IMR-90 (cell line): ENCODE results near the gene CCP110. TPM values are rescaled to one million over a fixed set of nuclear protein-coding genes. Genes with fewer than 3 reads are reported as not detected.

ENCODE experiments used
- ATAC-seq: fragments of 200-7000 bp; cut with Tn5 transposase; 2 replicates; pipeline ENCODE4 v1.9.1; 2020; ENCODE audit warnings: low read depth, mild to moderate bottlenecking, moderate library complexity
- BruUV-seq: library from RNA; stranded (reverse); fragments of 400-500 nt; replicated peaks from 2 replicates; lab custom pipeline; 2021; lab: Mats Ljungman, UMichigan
- CTCF ChIA-PET: fragments of 300-600 bp; formaldehyde crosslinking; extraction: SDS; loops from one replicate; lab custom pipeline; 2021; ENCODE audit warnings: antibody characterized with exemption; lab: Yijun Ruan, JAX
- POLR2A ChIA-PET: fragments of 300-600 bp; sonication (Branson Sonifier 250); formaldehyde crosslinking; loops from one replicate; lab custom pipeline; 2022; ENCODE audit warnings: antibody characterized with exemption; ENCODE audit not compliant: unreplicated experiment; lab: Charles Lee
- DNase-seq: peaks from one replicate; pipeline ENCODE4 v3.0.0; 2013
- H2AFZ ChIP-seq: replicated peaks from 2 replicates; pipeline ENCODE3; 2013; ENCODE audit warnings: low read length, mild to moderate bottlenecking; ENCODE audit not compliant: poor library complexity
- H2AK5ac ChIP-seq: 2 replicates; pipeline ENCODE4 v1.6.1; 2013; ENCODE audit warnings: low read depth, low read length, inconsistent platforms
- H2AK9ac ChIP-seq: replicated peaks from 2 replicates; pipeline ENCODE3; 2013; ENCODE audit warnings: mild to moderate bottlenecking, low read depth, low read length, moderate library complexity; ENCODE audit not compliant: poor library complexity
- H2BK120ac ChIP-seq: 2 replicates; pipeline ENCODE4 v1.6.1; 2013; ENCODE audit warnings: low read depth, low read length, inconsistent platforms
- H2BK15ac ChIP-seq: 3 replicates; pipeline ENCODE4 v1.6.1; 2013; ENCODE audit warnings: low read depth, low read length, inconsistent platforms
- H2BK20ac ChIP-seq: 2 replicates; pipeline ENCODE4 v1.6.1; 2013; ENCODE audit warnings: low read depth, mild to moderate bottlenecking, inconsistent platforms, low read length, moderate library complexity
- H2BK5ac ChIP-seq: 2 replicates; pipeline ENCODE4 v1.6.1; 2013; ENCODE audit warnings: mild to moderate bottlenecking, low read depth, low read length, inconsistent platforms; ENCODE audit not compliant: poor library complexity, severe bottlenecking
- H3K14ac ChIP-seq: replicated peaks from 2 replicates; pipeline ENCODE4 v1.6.1; 2013; ENCODE audit warnings: low read depth, low read length, inconsistent platforms
- H3K18ac ChIP-seq: 2 replicates; pipeline ENCODE4 v1.6.1; 2013; ENCODE audit warnings: low read depth, low read length, control low read depth
- H3K23ac ChIP-seq: 2 replicates; pipeline ENCODE4 v1.6.1; 2013; ENCODE audit warnings: low read depth, low read length, inconsistent platforms
- H3K27ac ChIP-seq: 2 replicates; pipeline ENCODE4 v1.5.1; 2013; ENCODE audit warnings: mild to moderate bottlenecking, control low read depth, low read length; ENCODE audit not compliant: insufficient read depth
- H3K27me3 ChIP-seq: 2 replicates; pipeline ENCODE4 v1.6.1; 2013; ENCODE audit warnings: low read length; ENCODE audit not compliant: control insufficient read depth, insufficient read depth
- H3K36me3 ChIP-seq: 2 replicates; pipeline ENCODE4 v1.6.1; 2013; ENCODE audit warnings: low read length, mixed read lengths; ENCODE audit not compliant: control insufficient read depth, insufficient read depth
- H3K4ac ChIP-seq: 2 replicates; pipeline ENCODE4 v1.6.1; 2013; ENCODE audit warnings: low read depth, low read length, inconsistent platforms
- H3K4me1 ChIP-seq: 2 replicates; pipeline ENCODE4 v1.6.1; 2013; ENCODE audit warnings: low read length, mixed read lengths; ENCODE audit not compliant: control insufficient read depth, insufficient read depth
- H3K4me2 ChIP-seq: 2 replicates; pipeline ENCODE4 v1.6.1; 2013; ENCODE audit warnings: low read depth, mild to moderate bottlenecking, control low read depth, low read length, moderate library complexity
- H3K4me3 ChIP-seq: 2 replicates; pipeline ENCODE4 v1.5.1; 2013; ENCODE audit warnings: low read depth, mild to moderate bottlenecking, control low read depth, low read length, moderate library complexity; ENCODE audit not compliant: insufficient read depth
- H3K56ac ChIP-seq: 2 replicates; pipeline ENCODE4 v1.6.1; 2013; ENCODE audit warnings: low read length, inconsistent platforms; ENCODE audit not compliant: insufficient read depth; ENCODE audit errors: extremely low read depth
- H3K79me1 ChIP-seq, 2 experiments: 2 replicates each; pipeline ENCODE4 v1.6.1; 2013; ENCODE audit warnings: low read length in 2 of 2, inconsistent platforms in 1 of 2, low read depth in 1 of 2
- H3K9ac ChIP-seq: 2 replicates; pipeline ENCODE4 v1.6.1; 2013; ENCODE audit warnings: low read depth, low read length, control low read depth
- H3K9me1 ChIP-seq: 2 replicates; pipeline ENCODE4 v1.6.1; 2013; ENCODE audit warnings: low read length, inconsistent platforms; ENCODE audit not compliant: insufficient read depth
- H3K9me3 ChIP-seq: 2 replicates; pipeline ENCODE4 v1.6.1; 2013; ENCODE audit warnings: low read length; ENCODE audit not compliant: control insufficient read depth, insufficient read depth
- H4K20me1 ChIP-seq: 2 replicates; pipeline ENCODE4 v1.6.1; 2013; ENCODE audit warnings: low read length, inconsistent platforms; ENCODE audit not compliant: insufficient read depth
- H4K5ac ChIP-seq: 2 replicates; pipeline ENCODE4 v1.6.1; 2013; ENCODE audit warnings: mild to moderate bottlenecking, low read depth, low read length, control low read depth
- H4K8ac ChIP-seq, 2 experiments: 2 replicates each; pipeline ENCODE4 v1.6.1; 2013; ENCODE audit warnings: low read depth in 2 of 2, low read length in 2 of 2, control low read depth in 1 of 2, inconsistent platforms in 1 of 2
- H4K91ac ChIP-seq: 2 replicates; pipeline ENCODE4 v1.6.1; 2013; ENCODE audit warnings: low read depth, low read length, inconsistent platforms; ENCODE audit not compliant: insufficient read depth
- BHLHE40 ChIP-seq: fragments of 150-350 bp; IDR thresholded peaks from 2 replicates; pipeline ENCODE4 v1.6.1; 2016; ENCODE audit warnings: mild to moderate bottlenecking, low read depth, low read length
- CEBPB ChIP-seq: IDR thresholded peaks from 2 replicates; pipeline ENCODE4 v1.6.1; 2012; ENCODE audit warnings: low read depth, low read length, improper control_type of control experiment
- CHD1 ChIP-seq: IDR thresholded peaks from 2 replicates; pipeline ENCODE4 v1.6.1; 2012; ENCODE audit warnings: low read depth, low read length, improper control_type of control experiment
- ELK1 ChIP-seq: fragments of 150-350 bp; IDR thresholded peaks from 2 replicates; pipeline ENCODE4 v1.6.1; 2016; ENCODE audit warnings: low read depth, mild to moderate bottlenecking, low read length, moderate library complexity, borderline replicate concordance
- FOS ChIP-seq: fragments of 150-350 bp; IDR thresholded peaks from 2 replicates; pipeline ENCODE4 v1.6.1; 2016; ENCODE audit warnings: low read depth, low read length
- MAFK ChIP-seq: IDR thresholded peaks from 2 replicates; pipeline ENCODE4 v1.6.1; 2012; ENCODE audit warnings: low read depth, low read length, improper control_type of control experiment
- MAZ ChIP-seq: IDR thresholded peaks from 2 replicates; pipeline ENCODE4 v1.6.1; 2012; ENCODE audit warnings: low read depth, mild to moderate bottlenecking, low read length, improper control_type of control experiment, moderate library complexity, borderline replicate concordance
- MXI1 ChIP-seq: IDR thresholded peaks from 2 replicates; pipeline ENCODE4 v1.6.1; 2012; ENCODE audit warnings: low read depth, mild to moderate bottlenecking, low read length, moderate library complexity, borderline replicate concordance
- NFE2L2 ChIP-seq: fragments of 150-350 bp; IDR thresholded peaks from 2 replicates; pipeline ENCODE4 v1.6.1; 2016; ENCODE audit warnings: low read depth, mild to moderate bottlenecking, low read length
- RAD21 ChIP-seq: IDR thresholded peaks from 2 replicates; pipeline ENCODE4 v1.6.1; 2012; ENCODE audit warnings: low read length, improper control_type of control experiment
- RCOR1 ChIP-seq: IDR thresholded peaks from 2 replicates; pipeline ENCODE4 v1.6.1; 2012; ENCODE audit warnings: mild to moderate bottlenecking, low read length, improper control_type of control experiment; ENCODE audit not compliant: insufficient replicate concordance
- RFX5 ChIP-seq: IDR thresholded peaks from 2 replicates; pipeline ENCODE4 v1.8.0; 2012; ENCODE audit warnings: low read depth, mild to moderate bottlenecking, low read length, moderate library complexity
- SMC3 ChIP-seq: fragments of 150-350 bp; IDR thresholded peaks from 2 replicates; pipeline ENCODE4 v1.6.1; 2016; ENCODE audit warnings: low read depth, mild to moderate bottlenecking, antibody characterized with exemption, low read length, moderate library complexity
- USF2 ChIP-seq: fragments of 150-350 bp; IDR thresholded peaks from 2 replicates; pipeline ENCODE4 v1.6.1; 2017; ENCODE audit warnings: mild to moderate bottlenecking, antibody characterized with exemption, low read length, low read depth
- WGBS, 2 experiments: methylation state at CpG; one replicate each; pipeline versions ENCODE4 v1.1.5 to v1.1.7; 2013; ENCODE audit warnings: missing lambda C conversion rate in 2 of 2; ENCODE audit not compliant: insufficient read length in 1 of 2; ENCODE audit errors: extremely low coverage in 2 of 2; 5-methylcytosine and 5-hydroxymethylcytosine counted together
- dilution Hi-C: fragments of 300-500 bp; cut with HindIII; formaldehyde crosslinking; loops from one replicate; pipeline ENCODE4 v1.14.3; 2018; ENCODE audit warnings: low sequenced_read_pairs; ENCODE audit not compliant: unreplicated experiment
- in situ Hi-C: fragments of 300-500 bp; cut with MboI; formaldehyde crosslinking; loops from 3 replicates; pipeline ENCODE4 v1.14.3; 2019; ENCODE audit warnings: low sequenced_read_pairs, inconsistent platforms, mixed read lengths
- intact Hi-C: fragments of 100-400 bp; cut with micrococcal nuclease; formaldehyde crosslinking; loops from 2 replicates; pipeline ENCODE4 v1.10.0; 2022
- polyA plus RNA-seq, 3 experiments: library from polyadenylated mRNA; depleted of rRNA; stranded (reverse); fragments of >200 nt; gene quantifications; 2 replicates each; pipeline ENCODE4 v1.2.3, GENCODE V29; 2012; ENCODE audit warnings: low replicate concordance in 1 of 3
- total RNA-seq: library from RNA; depleted of rRNA; stranded (reverse); fragments of >200 nt; gene quantifications from 2 replicates; pipeline ENCODE4 v1.2.3, GENCODE V29; 2012
- TF ChIP-seq, protein P1 (sequence below): conservative IDR thresholded peaks from 2 replicates; pipeline ENCODE4 v1.5.1; 2012; ENCODE audit warnings: mild to moderate bottlenecking, low read depth, low read length, improper control_type of control experiment

Gene CCP110
- total and polyA plus RNA-seq, 2 of the 4 experiments (the other 2 are of a cell fraction) = 4.7 to 7.7 TPM

- H2BK5ac ChIP-seq = no peak overlapping the region
- no peak overlapping the region for H2BK120ac ChIP-seq
- H3K18ac ChIP-seq = no peak overlapping the region
- no peak overlapping the region for H2AK9ac ChIP-seq
- BruUV-seq = no TSS peak
- no peak overlapping the region for H2AFZ ChIP-seq
- no peak overlapping the region for H4K91ac ChIP-seq
- TF ChIP-seq USF2 (no peak), FOS (no peak), RCOR1 (no peak), MXI1 (no peak), MAZ (no peak), CHD1 (no peak), RAD21 (no peak), MAFK (no peak), NFE2L2 (no peak), ELK1 (no peak), CEBPB (no peak), RFX5 (no peak), SMC3 (no peak), BHLHE40 (no peak)
- TF ChIP-seq, protein P1, sequence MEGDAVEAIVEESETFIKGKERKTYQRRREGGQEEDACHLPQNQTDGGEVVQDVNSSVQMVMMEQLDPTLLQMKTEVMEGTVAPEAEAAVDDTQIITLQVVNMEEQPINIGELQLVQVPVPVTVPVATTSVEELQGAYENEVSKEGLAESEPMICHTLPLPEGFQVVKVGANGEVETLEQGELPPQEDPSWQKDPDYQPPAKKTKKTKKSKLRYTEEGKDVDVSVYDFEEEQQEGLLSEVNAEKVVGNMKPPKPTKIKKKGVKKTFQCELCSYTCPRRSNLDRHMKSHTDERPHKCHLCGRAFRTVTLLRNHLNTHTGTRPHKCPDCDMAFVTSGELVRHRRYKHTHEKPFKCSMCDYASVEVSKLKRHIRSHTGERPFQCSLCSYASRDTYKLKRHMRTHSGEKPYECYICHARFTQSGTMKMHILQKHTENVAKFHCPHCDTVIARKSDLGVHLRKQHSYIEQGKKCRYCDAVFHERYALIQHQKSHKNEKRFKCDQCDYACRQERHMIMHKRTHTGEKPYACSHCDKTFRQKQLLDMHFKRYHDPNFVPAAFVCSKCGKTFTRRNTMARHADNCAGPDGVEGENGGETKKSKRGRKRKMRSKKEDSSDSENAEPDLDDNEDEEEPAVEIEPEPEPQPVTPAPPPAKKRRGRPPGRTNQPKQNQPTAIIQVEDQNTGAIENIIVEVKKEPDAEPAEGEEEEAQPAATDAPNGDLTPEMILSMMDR = no peak
- WGBS, 2 experiments = no CpG with 5 or more reads among the region's 3 CpGs
- H3K27ac ChIP-seq = no peak overlapping the region
- H3K9ac ChIP-seq = no peak overlapping the region
- H2BK20ac ChIP-seq = no peak overlapping the region
- CTCF ChIA-PET = interaction anchor here (0.6 kb wide), 1 partner anchor 333 kb away, joined by 5 read pairs; no protein-coding TSS in a partner anchor
- in situ Hi-C loops = no loop called here
- peaks cover 35% of the 10 kb centered on the region for H3K36me3 ChIP-seq
- H3K79me1 ChIP-seq = peaks cover 5 to 27% of the 10 kb centered on the region in 2 experiments
- no peak for ATAC-seq
- intact Hi-C loops = no loop called here
- dilution Hi-C loops = no loop called here
- no peak overlapping the region for H2AK5ac ChIP-seq
- no peaks in the 10 kb centered on the region for H3K9me1 ChIP-seq
- H2BK15ac ChIP-seq = no peak overlapping the region
- H4K5ac ChIP-seq = no peak overlapping the region
- H3K56ac ChIP-seq = no peak overlapping the region
- DNase-seq = no peak
- H3K14ac ChIP-seq = no peak overlapping the region
- H3K4me1 ChIP-seq = no peaks in the 10 kb centered on the region
- no peak overlapping the region for H3K4me2 ChIP-seq
- H3K4me3 ChIP-seq = no peak overlapping the region
- H4K20me1 ChIP-seq = no peaks in the 10 kb centered on the region
- no peak overlapping the region for H3K4ac ChIP-seq
- POLR2A ChIA-PET = no interaction called here
- peaks cover 8% of the 10 kb centered on the region for H3K9me3 ChIP-seq
- no peak overlapping the region for H3K23ac ChIP-seq
- H4K8ac ChIP-seq = no peak overlapping the region
- H3K27me3 ChIP-seq = no peaks in the 10 kb centered on the region
Measured at GRCh38 chr16:19566362-19566761, 42.6 kb downstream of the CCP110 start.
